Right hindlimb (tissue), 1 donor: Measurements from ENCODE around the gene ETAA1.
A peak's percentile ranks its signal among the peaks of the same experiment; 100 is the strongest.

ENCODE experiments used
- DNase-seq: peaks from one replicate; pipeline ENCODE4 v3.0.0-alpha.2; 2018

The ETAA1 gene

GRCh38 chr2:67397143-67397986 is at the start of gene ETAA1:
Gene ETAA1 (plus strand): TSS chr2:67397333. CDS start chr2:67397449, 116 bp downstream.
- peak; percentile 94 for DNase-seq

- DNase-seq = no peak
Measured at GRCh38 chr2:67366832-67367412, 30.2 kb upstream of the ETAA1 start.

GRCh38 chr2:67374481-67374880 is 22.7 kb upstream of the ETAA1 start:
- no peak for DNase-seq

- no peak for DNase-seq
Measured at GRCh38 chr2:67374949-67375348, 22.2 kb upstream of the ETAA1 start.

GRCh38 chr2:67378555-67378954 is 18.6 kb upstream of the ETAA1 start:
- no peak for DNase-seq

GRCh38 chr2:67379048-67379447 is 18.1 kb upstream of the ETAA1 start:
- DNase-seq = no peak

- DNase-seq = no peak
Measured at GRCh38 chr2:67384123-67384822, 12.9 kb upstream of the ETAA1 start.

- no peak for DNase-seq
Measured at GRCh38 chr2:67388680-67389079, 8.5 kb upstream of the ETAA1 start.

- DNase-seq = no peak
Measured at GRCh38 chr2:67389286-67389685, 7.8 kb upstream of the ETAA1 start.

- DNase-seq = no peak
Measured at GRCh38 chr2:67389788-67390187, 7.3 kb upstream of the ETAA1 start.

- DNase-seq = no peak
Measured at GRCh38 chr2:67393237-67393636, 3.9 kb upstream of the ETAA1 start.

- no peak for DNase-seq
Measured at GRCh38 chr2:67394734-67395133, 2.4 kb upstream of the ETAA1 start.

- no peak for DNase-seq
Measured at GRCh38 chr2:67399144-67399543, 2.0 kb downstream of the ETAA1 start.

- DNase-seq = no peak
Measured at GRCh38 chr2:67399831-67400489, 2.8 kb downstream of the ETAA1 start.

GRCh38 chr2:67400560-67401485 is 3.7 kb downstream of the ETAA1 start:
- no peak for DNase-seq

GRCh38 chr2:67408346-67408745 is 11.2 kb downstream of the ETAA1 start:
- DNase-seq = no peak

GRCh38 chr2:67412424-67412823 is 15.3 kb downstream of the ETAA1 start:
- DNase-seq = no peak

- DNase-seq = no peak
Measured at GRCh38 chr2:67414867-67415266, 17.7 kb downstream of the ETAA1 start.

- no peak for DNase-seq
Measured at GRCh38 chr2:67416136-67416535, 19.0 kb downstream of the ETAA1 start.

GRCh38 chr2:67423489-67423888 is 26.4 kb downstream of the ETAA1 start:
- no peak for DNase-seq

GRCh38 chr2:67436221-67436620 is 39.1 kb downstream of the ETAA1 start:
- no peak for DNase-seq

GRCh38 chr2:67437114-67437513 is 40.0 kb downstream of the ETAA1 start:
- no peak for DNase-seq
